Measurements from ENCODE around the gene CSPG4.

CSPG4 gene

GRCh38 chr15:75663931-75664421 is 48.7 kb downstream of the CSPG4 start:
- TF ChIP-seq, protein P1, sequence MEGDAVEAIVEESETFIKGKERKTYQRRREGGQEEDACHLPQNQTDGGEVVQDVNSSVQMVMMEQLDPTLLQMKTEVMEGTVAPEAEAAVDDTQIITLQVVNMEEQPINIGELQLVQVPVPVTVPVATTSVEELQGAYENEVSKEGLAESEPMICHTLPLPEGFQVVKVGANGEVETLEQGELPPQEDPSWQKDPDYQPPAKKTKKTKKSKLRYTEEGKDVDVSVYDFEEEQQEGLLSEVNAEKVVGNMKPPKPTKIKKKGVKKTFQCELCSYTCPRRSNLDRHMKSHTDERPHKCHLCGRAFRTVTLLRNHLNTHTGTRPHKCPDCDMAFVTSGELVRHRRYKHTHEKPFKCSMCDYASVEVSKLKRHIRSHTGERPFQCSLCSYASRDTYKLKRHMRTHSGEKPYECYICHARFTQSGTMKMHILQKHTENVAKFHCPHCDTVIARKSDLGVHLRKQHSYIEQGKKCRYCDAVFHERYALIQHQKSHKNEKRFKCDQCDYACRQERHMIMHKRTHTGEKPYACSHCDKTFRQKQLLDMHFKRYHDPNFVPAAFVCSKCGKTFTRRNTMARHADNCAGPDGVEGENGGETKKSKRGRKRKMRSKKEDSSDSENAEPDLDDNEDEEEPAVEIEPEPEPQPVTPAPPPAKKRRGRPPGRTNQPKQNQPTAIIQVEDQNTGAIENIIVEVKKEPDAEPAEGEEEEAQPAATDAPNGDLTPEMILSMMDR (IDR thresholded peaks at IDR 0.05; ENCODE audit: unreplicated experiment in 3 of 3), result no peak

DNA sequence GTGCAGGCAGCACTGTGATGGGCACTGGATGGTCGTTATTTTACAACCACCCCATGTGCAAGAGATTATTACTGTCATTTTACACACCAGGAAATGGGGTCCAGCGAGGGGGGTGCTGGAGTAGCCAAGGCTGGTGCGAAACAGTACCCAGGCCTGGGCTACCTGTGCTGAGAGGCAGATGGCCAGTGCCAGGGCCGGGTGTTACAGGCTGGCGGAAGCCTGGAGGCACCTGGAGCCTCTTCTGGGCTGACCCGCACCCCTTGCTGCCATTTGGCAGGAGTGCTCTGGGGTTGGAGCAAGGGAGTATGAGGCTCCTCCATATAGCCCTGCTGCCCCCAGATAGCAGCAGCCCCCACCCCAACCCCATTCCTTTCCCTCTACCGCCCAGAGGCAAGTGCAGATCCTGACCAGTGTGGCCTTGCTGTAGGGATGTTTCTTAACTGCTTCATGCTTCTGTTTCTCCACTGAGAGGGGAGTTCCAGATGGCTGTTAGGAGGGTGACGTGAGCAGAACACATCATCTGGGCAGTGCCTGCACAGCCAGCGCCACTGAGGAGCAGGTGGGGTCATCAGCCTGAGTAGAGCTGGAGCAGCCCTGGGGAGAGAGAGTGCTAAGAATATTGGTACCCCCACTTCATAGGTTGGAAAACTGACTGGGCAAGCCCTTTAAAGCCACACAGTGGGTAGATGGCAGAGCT is 49.7 kb downstream of the CSPG4 start:
- Mint-ChIP-seq H3K4me3 (no peak overlapping the region), H3K36me3 (ENCODE audit: low read depth) (peaks cover 14% of the 10 kb centered on the region), H3K27ac (peak overlapping the region in 1 of 3 experiments; percentile 72), H3K4me1 (peaks cover 18% of the 10 kb centered on the region), H3K27me3 (ENCODE audit: low read depth) (peaks cover 4% of the 10 kb centered on the region), H3K9me3 (no peaks in the 10 kb centered on the region)
- TF ChIP-seq, protein P1 (IDR thresholded peaks at IDR 0.05; ENCODE audit: unreplicated experiment in 3 of 3), result no peak

More at GRCh38 chr15:75663931-75664421, 48.7 kb downstream of the CSPG4 start:
- no peaks in the 10 kb centered on the region for H3K9me3 Mint-ChIP-seq
- peaks cover 4% of the 10 kb centered on the region for H3K27me3 Mint-ChIP-seq (ENCODE audit: low read depth)
- H3K4me3 Mint-ChIP-seq, result no peak overlapping the region
- H3K27ac Mint-ChIP-seq, result no peak overlapping the region
- H3K4me1 Mint-ChIP-seq, result peaks cover 18% of the 10 kb centered on the region
- H3K36me3 Mint-ChIP-seq (ENCODE audit: low read depth), result peaks cover 10% of the 10 kb centered on the region

DNA sequence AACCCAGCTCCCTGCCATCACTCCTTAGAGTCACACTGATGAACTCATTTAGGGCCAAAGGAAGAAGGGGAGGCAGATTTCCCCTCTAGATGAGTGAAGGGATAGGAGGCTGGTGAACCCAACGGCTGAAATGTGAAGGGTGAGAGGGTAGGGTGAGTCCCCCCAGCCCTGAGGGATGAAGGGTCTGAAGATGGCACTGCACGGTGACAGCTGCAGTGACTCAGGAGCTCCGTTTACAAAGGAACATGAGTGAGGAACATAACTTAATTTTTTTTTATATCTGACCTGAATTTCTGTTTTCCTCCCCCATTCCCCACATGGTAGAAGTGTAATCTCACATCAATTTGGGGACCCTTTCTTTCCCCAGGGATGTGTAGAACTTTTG is 50.9 kb downstream of the CSPG4 start:
- no peaks in the 10 kb centered on the region for H3K9me3 Mint-ChIP-seq
- TF ChIP-seq, protein P1 (IDR thresholded peaks at IDR 0.05; ENCODE audit: unreplicated experiment in 3 of 3), result no peak
- H3K27ac Mint-ChIP-seq, result peak overlapping the region; percentile 72 to 87 (median 76)
- H3K27me3 Mint-ChIP-seq (ENCODE audit: low read depth), result peaks cover 4% of the 10 kb centered on the region
- H3K4me3 Mint-ChIP-seq, result no peak overlapping the region
- H3K36me3 Mint-ChIP-seq (ENCODE audit: low read depth), result peaks cover 22% of the 10 kb centered on the region
- peaks cover 18% of the 10 kb centered on the region for H3K4me1 Mint-ChIP-seq

DNA sequence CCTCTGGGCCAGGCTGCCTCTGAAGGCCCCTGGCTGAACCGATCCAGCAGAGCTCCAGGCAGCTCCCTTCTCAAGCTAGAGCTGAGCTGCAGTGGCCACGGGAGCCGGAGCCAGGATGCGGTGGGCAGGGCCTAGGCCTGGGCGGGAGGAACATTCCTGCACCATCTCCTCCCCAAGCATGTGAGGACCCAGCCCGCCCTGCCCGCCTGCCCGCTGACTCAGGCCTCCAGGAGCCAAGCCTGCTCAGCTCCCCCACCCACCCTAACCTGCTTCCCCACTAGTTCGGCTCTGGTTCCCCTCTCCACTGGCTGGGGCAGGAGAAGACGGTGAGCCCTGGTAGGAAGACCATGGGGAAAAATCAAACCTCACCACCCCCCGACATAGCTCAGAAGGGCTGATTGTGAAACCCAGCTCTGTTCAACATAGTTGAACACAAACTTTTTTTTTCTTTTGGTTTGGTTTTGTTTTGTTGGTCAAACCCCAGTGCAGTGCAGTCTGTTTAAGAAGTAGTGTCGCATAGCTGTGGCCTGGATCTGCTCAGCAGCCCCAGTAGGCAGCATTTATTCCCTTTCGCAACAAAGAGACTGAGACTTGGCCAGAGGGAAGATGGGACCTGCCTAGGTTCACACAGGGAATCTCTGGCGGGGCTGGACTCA is 51.4 kb downstream of the CSPG4 start:
- Mint-ChIP-seq H3K4me1 (peaks cover 14% of the 10 kb centered on the region), H3K9me3 (no peaks in the 10 kb centered on the region), H3K27me3 (ENCODE audit: low read depth) (no peaks in the 10 kb centered on the region), H3K27ac (peak overlapping the region; percentile 72 to 87 (median 76)), H3K4me3 (no peak overlapping the region), H3K36me3 (ENCODE audit: low read depth) (peaks cover 27% of the 10 kb centered on the region)
- TF ChIP-seq, protein P1 (IDR thresholded peaks at IDR 0.05; ENCODE audit: unreplicated experiment in 3 of 3), result no peak

GRCh38 chr15:75659928-75660645 is 52.6 kb downstream of the CSPG4 start:
- H3K36me3 Mint-ChIP-seq (ENCODE audit: low read depth), result peaks cover 26% of the 10 kb centered on the region
- TF ChIP-seq, protein P1 (IDR thresholded peaks at IDR 0.05; ENCODE audit: unreplicated experiment in 3 of 3), result no peak
- no peaks in the 10 kb centered on the region for H3K9me3 Mint-ChIP-seq
- H3K4me3 Mint-ChIP-seq, result no peak overlapping the region
- no peaks in the 10 kb centered on the region for H3K27me3 Mint-ChIP-seq (ENCODE audit: low read depth)
- H3K27ac Mint-ChIP-seq, result peak overlapping the region; percentile 7 to 46 (median 17)
- H3K4me1 Mint-ChIP-seq, result peaks cover 14% of the 10 kb centered on the region

Data from nephron (organoid).